ENCODE data around the gene RBM20.

DNA sequence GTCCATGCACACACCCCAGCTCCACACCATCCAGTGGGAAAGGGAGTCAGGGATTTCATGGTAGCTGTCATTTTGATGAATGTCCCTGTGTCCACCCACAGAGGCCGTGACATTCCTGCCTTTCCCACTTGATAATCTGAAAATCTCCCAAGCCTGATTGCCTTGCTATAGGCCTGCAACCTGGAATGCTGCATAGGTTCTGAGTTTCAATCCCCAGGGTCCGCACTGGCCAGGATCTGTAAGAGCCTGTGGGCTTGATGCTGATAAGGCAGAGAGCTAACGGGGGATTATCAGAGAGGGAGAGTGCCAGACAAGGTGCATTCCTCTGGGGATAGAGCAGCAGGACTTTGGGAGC lies 57.5 kb downstream of the RBM20 start:
- TF ChIP-seq SMARCC2 (IDR thresholded peaks at IDR 0.05) (no peak), ZNF121 (CRISPR knock-in tag; IDR thresholded peaks at IDR 0.05) (no peak), ZNF143 (CRISPR knock-in tag; IDR thresholded peaks at IDR 0.05) (no peak), FOXK1 (CRISPR knock-in tag; IDR thresholded peaks at IDR 0.05; ENCODE audit: borderline replicate concordance, low read depth) (no peak)
